GM12878 (cell line): ENCODE measurements around the gene EMC1. TPM values are rescaled to one million over a fixed set of nuclear protein-coding genes. Genes with fewer than 3 reads are reported as not detected.

Experiments used
- ATAC-seq: fragments of 200-7000 bp; cut with Tn5 transposase; 3 replicates; pipeline ENCODE4 v1.9.1; 2020; ENCODE audit warnings: mild to moderate bottlenecking, moderate library complexity
- BruUV-seq: library from RNA; stranded (reverse); fragments of 400-500 nt; replicated peaks from 2 replicates; lab custom pipeline; 2021; lab: Mats Ljungman, UMichigan
- CTCF ChIA-PET: fragments of 300-600 bp; sonication (Branson Sonifier 250); formaldehyde crosslinking; extraction: SDS; loops from one replicate; lab custom pipeline; 2021; ENCODE audit warnings: inconsistent platforms; lab: Yijun Ruan, JAX
- POLR2A ChIA-PET: fragments of 350-600 bp; formaldehyde crosslinking; extraction: SDS; loops from one replicate; lab custom pipeline; 2021; ENCODE audit warnings: inconsistent platforms; lab: Charles Lee
- RAD21 ChIA-PET: fragments of 300-600 bp; sonication (Branson Sonifier 250); formaldehyde crosslinking; loops from one replicate; lab custom pipeline; 2023; ENCODE audit warnings: antibody characterized with exemption; ENCODE audit not compliant: unreplicated experiment; lab: Charles Lee
- SMC1A ChIA-PET: fragments of 300-600 bp; sonication (Branson Sonifier 250); formaldehyde crosslinking; loops from one replicate; lab custom pipeline; 2023; ENCODE audit not compliant: unreplicated experiment, uncharacterized antibody; lab: Charles Lee
- DNase-seq: peaks from one replicate; pipeline ENCODE4 v3.0.0-alpha.2; 2011; ENCODE audit warnings: low read depth, low spot score
- FAIRE-seq: peaks from 3 replicates; lab custom pipeline; 2011; peaks lifted over from hg19 to GRCh38; lab: Jason Lieb, UNC
- H2AFZ ChIP-seq: 2 replicates; pipeline ENCODE4 v1.6.0; 2011; ENCODE audit warnings: low read depth, low read length, control low read depth; ENCODE audit not compliant: control insufficient read depth
- H3K27ac ChIP-seq: 2 replicates; pipeline ENCODE4 v1.5.1; 2011; ENCODE audit warnings: control low read depth; ENCODE audit not compliant: control insufficient read depth, insufficient read depth
- H3K27me3 ChIP-seq, 2 experiments: replicated peaks in 1 of 2; 2 replicates each; pipeline versions ENCODE4 v1.6.0 to v1.6.1; 2011; ENCODE audit warnings: low read length in 1 of 2; ENCODE audit not compliant: control insufficient read depth in 2 of 2, insufficient read depth in 2 of 2
- H3K36me3 ChIP-seq, 2 experiments: 2 replicates each; pipeline ENCODE4 v1.5.1; 2011; ENCODE audit warnings: low read length in 1 of 2; ENCODE audit not compliant: control insufficient read depth in 2 of 2, insufficient read depth in 2 of 2
- H3K4me1 ChIP-seq: 2 replicates; pipeline ENCODE4 v1.6.1; 2011; ENCODE audit warnings: mild to moderate bottlenecking, low read length, moderate library complexity, mixed read lengths; ENCODE audit not compliant: control insufficient read depth, insufficient read depth
- H3K4me2 ChIP-seq: 2 replicates; pipeline ENCODE4 v1.6.0; 2011; ENCODE audit warnings: control low read depth; ENCODE audit not compliant: control insufficient read depth, insufficient read depth
- H3K4me3 ChIP-seq: fragments of 200-600 bp; sonication (generic); 2 replicates; pipeline ENCODE4 v1.5.1; 2016
- H3K79me2 ChIP-seq: 2 replicates; pipeline ENCODE4 v1.6.0; 2011; ENCODE audit warnings: low read length; ENCODE audit not compliant: control insufficient read depth, insufficient read depth
- H3K9ac ChIP-seq: 2 replicates; pipeline ENCODE4 v1.8.0; 2011; ENCODE audit warnings: low read length, control low read depth, mixed read lengths; ENCODE audit not compliant: control insufficient read depth, insufficient read depth
- H3K9me3 ChIP-seq: replicated peaks from 3 replicates; pipeline ENCODE4 v1.5.1; 2011; ENCODE audit warnings: mild to moderate bottlenecking, low read length; ENCODE audit not compliant: control insufficient read depth, insufficient read depth
- H4K20me1 ChIP-seq: 2 replicates; pipeline ENCODE4 v1.6.0; 2011; ENCODE audit not compliant: control insufficient read depth, insufficient read depth
- ATF7 ChIP-seq: fragments of 450-650 bp; IDR thresholded peaks from 2 replicates; pipeline ENCODE4 v1.6.1; 2016; ENCODE audit warnings: low read depth, mild to moderate bottlenecking
- CREB1 ChIP-seq: IDR thresholded peaks from 2 replicates; pipeline ENCODE4 v1.6.1; 2012; ENCODE audit warnings: low read depth, mild to moderate bottlenecking, inconsistent platforms
- MXI1 ChIP-seq: fragments of 150-350 bp; IDR thresholded peaks from 2 replicates; pipeline ENCODE4 v1.6.1; 2011; ENCODE audit warnings: low read depth, mild to moderate bottlenecking, inconsistent platforms, low read length, improper control_type of control experiment
- RAD21 ChIP-seq: IDR thresholded peaks from 2 replicates; pipeline ENCODE4 v1.6.1; 2011; ENCODE audit warnings: mild to moderate bottlenecking, low read depth, low read length, moderate library complexity; ENCODE audit not compliant: insufficient read depth
- SP1 ChIP-seq: IDR thresholded peaks from one replicate; pipeline ENCODE4 v1.6.1; 2011; ENCODE audit warnings: low read depth, low read length
- TAF1 ChIP-seq: IDR thresholded peaks from 2 replicates; pipeline ENCODE4 v1.6.1; 2011; ENCODE audit warnings: mild to moderate bottlenecking, low read depth, low read length, borderline replicate concordance
- TBL1XR1 ChIP-seq: IDR thresholded peaks from 2 replicates; pipeline ENCODE4 v1.6.1; 2012; ENCODE audit warnings: low read depth, low read length, improper control_type of control experiment
- WGBS: methylation state at CpG from one replicate; pipeline ENCODE4 v1.1.6; 2016; ENCODE audit warnings: low lambda C conversion rate; ENCODE audit not compliant: insufficient replicate concordance, insufficient coverage; ENCODE audit errors: missing lambda C conversion rate; 5-methylcytosine and 5-hydroxymethylcytosine counted together
- in situ Hi-C: fragments of 300-500 bp; cut with MboI; formaldehyde crosslinking; loops from 9 replicates; pipeline ENCODE4 v1.14.3; 2018; ENCODE audit warnings: mixed read lengths
- intact Hi-C: fragments of 100-400 bp; cut with micrococcal nuclease; formaldehyde crosslinking; loops from one replicate; pipeline ENCODE4 v1.14.2; 2022; ENCODE audit not compliant: unreplicated experiment
- polyA plus RNA-seq, 11 experiments: library from polyadenylated mRNA; depleted of rRNA in 4 of 11; unstranded in 6 of 11; stranded (reverse) in 5 of 11; fragments of >200 nt; fragmentation: Nextera tagmentation in 4 of 11; fragmentation: Illumina TruSeq in 1 of 11; extraction: Ambion mirVana in 4 of 11; extraction: Trizol in 1 of 11; gene quantifications; 1 replicate in 1 of 11; 2 replicates in 10 of 11; pipeline versions ENCODE4 v1.2.1 to v1.2.3, GENCODE V29; 2011 to 2016; ENCODE audit warnings: inconsistent platforms in 2 of 11, missing spikeins in 2 of 11, low read depth in 1 of 11
- total RNA-seq, 4 experiments: library from RNA; depleted of rRNA in 3 of 4; stranded (reverse); fragments of >200 nt in 3 of 4; fragmentation: Illumina TruSeq in 1 of 4; extraction: Trizol in 1 of 4; gene quantifications; 2 replicates each; pipeline versions ENCODE4 v1.2.1 to v1.2.3, GENCODE V29; 2013 to 2021
- TF ChIP-seq, protein P1 (sequence below): IDR thresholded peaks from 2 replicates; pipeline ENCODE4 v1.6.1; 2011; ENCODE audit warnings: low read depth, low read length, improper control_type of control experiment, borderline replicate concordance
- TF ChIP-seq, protein P2 (sequence below): fragments of 450-650 bp; IDR thresholded peaks from 2 replicates; pipeline ENCODE4 v1.6.1; 2017; ENCODE audit warnings: borderline replicate concordance
- TF ChIP-seq, protein P3 (sequence below): fragments of 450-650 bp; IDR thresholded peaks from 2 replicates; pipeline ENCODE4 v1.6.1; 2017; ENCODE audit warnings: low read depth, mild to moderate bottlenecking, moderate library complexity
- TF ChIP-seq, protein P4 (sequence below): fragments of 450-650 bp; IDR thresholded peaks from 2 replicates; pipeline ENCODE4 v1.6.1; 2017; ENCODE audit warnings: mild to moderate bottlenecking

Gene EMC1
- total and polyA plus RNA-seq, 10 of the 15 experiments (the other 5 are each of a cell fraction or from before 2014, with no cell fraction given): 12.2 to 43.6 (median 20.6) TPM

DNA sequence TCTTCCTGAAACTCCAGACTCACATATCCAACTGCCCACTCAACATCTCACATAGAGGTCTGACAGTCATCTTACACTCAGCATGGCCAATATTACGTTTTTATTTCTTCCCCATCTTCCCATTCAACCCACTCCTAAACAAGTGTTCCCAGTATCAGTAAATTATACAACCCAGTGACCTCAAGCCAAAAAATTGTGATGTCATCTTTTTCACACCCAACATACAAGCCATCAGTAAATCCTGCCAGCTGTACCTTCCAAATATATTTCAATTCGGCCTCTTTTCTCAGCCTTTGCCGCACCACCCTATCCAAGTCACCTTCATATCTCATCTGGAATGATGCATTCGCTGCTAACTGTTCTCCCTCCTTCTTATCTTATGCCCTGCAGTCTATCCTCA is 60.9 kb downstream of the EMC1 start:
- BruUV-seq: TSS peak; percentile 28
- H4K20me1 ChIP-seq: no peaks in the 10 kb centered on the region
- no peak overlapping the region for H3K4me2 ChIP-seq
- intact Hi-C loops (no loop called here), in situ Hi-C loops (loop anchor here (25.0 kb wide), 1 partner anchor 1572 kb away; no protein-coding TSS in a partner anchor)
- 92% methylated on average over 4 of the region's 4 CpGs for WGBS
- RAD21 ChIA-PET: no interaction called here
- no peak for ATAC-seq
- H3K9me3 ChIP-seq: no peaks in the 10 kb centered on the region
- no peak for DNase-seq
- CTCF ChIA-PET: no interaction called here
- no peak for FAIRE-seq
- no peak overlapping the region for H3K4me3 ChIP-seq
- no peak overlapping the region for H3K27ac ChIP-seq
- no peak overlapping the region for H3K9ac ChIP-seq
- TF ChIP-seq TBL1XR1: no peak
- TF ChIP-seq ATF7: peak; percentile 37; the same call in 1 of the 2 replicates
- no peak for TF ChIP-seq CREB1
- H3K27me3 ChIP-seq: no peaks in the 10 kb centered on the region
- SMC1A ChIA-PET: interaction anchor here (1.1 kb wide), 1 partner anchor 24 kb away, joined by 3 read pairs; no protein-coding TSS in a partner anchor
- no peaks in the 10 kb centered on the region; the same call in 1 of the 2 replicates for H3K79me2 ChIP-seq
- H3K36me3 ChIP-seq: peaks cover 14 to 45% of the 10 kb centered on the region in 2 experiments
- POLR2A ChIA-PET: interaction anchor here (0.6 kb wide), 1 partner anchor 78 kb away, joined by 3 read pairs; no protein-coding TSS in a partner anchor
- no peaks in the 10 kb centered on the region for H3K4me1 ChIP-seq
- H2AFZ ChIP-seq: no peak overlapping the region

DNA sequence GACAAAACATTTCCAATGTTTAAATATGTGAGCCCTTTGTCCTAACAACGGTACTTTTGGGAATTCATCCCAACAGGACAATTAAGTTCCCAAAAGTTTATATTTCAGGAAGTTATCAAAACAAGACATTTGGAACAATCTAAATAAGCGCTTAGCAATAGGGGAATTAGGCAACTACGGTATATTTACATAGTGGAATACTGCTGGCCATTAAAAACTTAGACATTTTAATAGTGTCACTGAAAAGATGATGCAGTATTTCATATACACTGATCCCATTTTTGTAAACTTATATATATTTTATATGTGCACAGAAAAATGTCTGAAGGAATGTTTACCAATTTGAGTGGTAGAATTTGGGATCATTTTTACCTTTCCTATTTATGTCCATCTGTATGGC is 62.1 kb downstream of the EMC1 start:
- Histone ChIP-seq H3K4me3 (no peak overlapping the region), H2AFZ (no peak overlapping the region), H3K4me2 (no peak overlapping the region), H3K36me3 (peaks cover 14 to 44% of the 10 kb centered on the region in 2 experiments), H3K27ac (no peak overlapping the region), H3K79me2 (no peaks in the 10 kb centered on the region), H3K4me1 (no peaks in the 10 kb centered on the region), H3K9me3 (no peaks in the 10 kb centered on the region), H3K27me3 (no peaks in the 10 kb centered on the region), H4K20me1 (no peaks in the 10 kb centered on the region), H3K9ac (no peak overlapping the region)
- BruUV-seq: no TSS peak
- 99% methylated on average over 3 of the region's 3 CpGs for WGBS
- ChIA-PET POLR2A (no interaction called here), RAD21 (interaction anchor here (0.7 kb wide), 1 partner anchor 314 kb away, joined by 3 read pairs; no protein-coding TSS in a partner anchor), SMC1A (no interaction called here), CTCF (no interaction called here)
- no peak for DNase-seq
- in situ Hi-C loops (loop anchor here (25.0 kb wide), 1 partner anchor 1573 kb away; no protein-coding TSS in a partner anchor), intact Hi-C loops (no loop called here)
- no peak for TF ChIP-seq TAF1
- TF ChIP-seq, protein P1, sequence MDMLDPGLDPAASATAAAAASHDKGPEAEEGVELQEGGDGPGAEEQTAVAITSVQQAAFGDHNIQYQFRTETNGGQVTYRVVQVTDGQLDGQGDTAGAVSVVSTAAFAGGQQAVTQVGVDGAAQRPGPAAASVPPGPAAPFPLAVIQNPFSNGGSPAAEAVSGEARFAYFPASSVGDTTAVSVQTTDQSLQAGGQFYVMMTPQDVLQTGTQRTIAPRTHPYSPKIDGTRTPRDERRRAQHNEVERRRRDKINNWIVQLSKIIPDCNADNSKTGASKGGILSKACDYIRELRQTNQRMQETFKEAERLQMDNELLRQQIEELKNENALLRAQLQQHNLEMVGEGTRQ: no peak
- TF ChIP-seq, protein P2, sequence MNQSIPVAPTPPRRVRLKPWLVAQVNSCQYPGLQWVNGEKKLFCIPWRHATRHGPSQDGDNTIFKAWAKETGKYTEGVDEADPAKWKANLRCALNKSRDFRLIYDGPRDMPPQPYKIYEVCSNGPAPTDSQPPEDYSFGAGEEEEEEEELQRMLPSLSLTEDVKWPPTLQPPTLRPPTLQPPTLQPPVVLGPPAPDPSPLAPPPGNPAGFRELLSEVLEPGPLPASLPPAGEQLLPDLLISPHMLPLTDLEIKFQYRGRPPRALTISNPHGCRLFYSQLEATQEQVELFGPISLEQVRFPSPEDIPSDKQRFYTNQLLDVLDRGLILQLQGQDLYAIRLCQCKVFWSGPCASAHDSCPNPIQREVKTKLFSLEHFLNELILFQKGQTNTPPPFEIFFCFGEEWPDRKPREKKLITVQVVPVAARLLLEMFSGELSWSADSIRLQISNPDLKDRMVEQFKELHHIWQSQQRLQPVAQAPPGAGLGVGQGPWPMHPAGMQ: no peak
- TF ChIP-seq MXI1: no peak
- TF ChIP-seq, protein P3, sequence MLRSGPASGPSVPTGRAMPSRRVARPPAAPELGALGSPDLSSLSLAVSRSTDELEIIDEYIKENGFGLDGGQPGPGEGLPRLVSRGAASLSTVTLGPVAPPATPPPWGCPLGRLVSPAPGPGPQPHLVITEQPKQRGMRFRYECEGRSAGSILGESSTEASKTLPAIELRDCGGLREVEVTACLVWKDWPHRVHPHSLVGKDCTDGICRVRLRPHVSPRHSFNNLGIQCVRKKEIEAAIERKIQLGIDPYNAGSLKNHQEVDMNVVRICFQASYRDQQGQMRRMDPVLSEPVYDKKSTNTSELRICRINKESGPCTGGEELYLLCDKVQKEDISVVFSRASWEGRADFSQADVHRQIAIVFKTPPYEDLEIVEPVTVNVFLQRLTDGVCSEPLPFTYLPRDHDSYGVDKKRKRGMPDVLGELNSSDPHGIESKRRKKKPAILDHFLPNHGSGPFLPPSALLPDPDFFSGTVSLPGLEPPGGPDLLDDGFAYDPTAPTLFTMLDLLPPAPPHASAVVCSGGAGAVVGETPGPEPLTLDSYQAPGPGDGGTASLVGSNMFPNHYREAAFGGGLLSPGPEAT: no peak
- TF ChIP-seq RAD21: no peak
- TF ChIP-seq, protein P4, sequence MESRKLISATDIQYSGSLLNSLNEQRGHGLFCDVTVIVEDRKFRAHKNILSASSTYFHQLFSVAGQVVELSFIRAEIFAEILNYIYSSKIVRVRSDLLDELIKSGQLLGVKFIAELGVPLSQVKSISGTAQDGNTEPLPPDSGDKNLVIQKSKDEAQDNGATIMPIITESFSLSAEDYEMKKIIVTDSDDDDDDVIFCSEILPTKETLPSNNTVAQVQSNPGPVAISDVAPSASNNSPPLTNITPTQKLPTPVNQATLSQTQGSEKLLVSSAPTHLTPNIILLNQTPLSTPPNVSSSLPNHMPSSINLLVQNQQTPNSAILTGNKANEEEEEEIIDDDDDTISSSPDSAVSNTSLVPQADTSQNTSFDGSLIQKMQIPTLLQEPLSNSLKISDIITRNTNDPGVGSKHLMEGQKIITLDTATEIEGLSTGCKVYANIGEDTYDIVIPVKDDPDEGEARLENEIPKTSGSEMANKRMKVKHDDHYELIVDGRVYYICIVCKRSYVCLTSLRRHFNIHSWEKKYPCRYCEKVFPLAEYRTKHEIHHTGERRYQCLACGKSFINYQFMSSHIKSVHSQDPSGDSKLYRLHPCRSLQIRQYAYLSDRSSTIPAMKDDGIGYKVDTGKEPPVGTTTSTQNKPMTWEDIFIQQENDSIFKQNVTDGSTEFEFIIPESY: no peak
- no peak for TF ChIP-seq SP1
- no peak for ATAC-seq
- no peak for FAIRE-seq
